Activated naive CD8-positive, alpha-beta T cell treated with anti-CD3 and anti-CD28 coated beads for 36 hours (primary cell): ENCODE results near the gene NGEF. TPM values are rescaled to one million over a fixed set of nuclear protein-coding genes. Genes with fewer than 3 reads are reported as not detected.
"Not testable (repeated sequence)": the region's sequence is repeated elsewhere in the genome, so short reads cannot be mapped to it uniquely, and the experiment has no call there.

Source experiments
- DNase-seq: peaks from one replicate; pipeline ENCODE4 v3.0.0; 2021
- H3K27ac Mint-ChIP-seq: one replicate; pipeline ENCODE4 v1.8.0; 2022; ENCODE audit warnings: mild to moderate bottlenecking, moderate library complexity, mixed read lengths
- H3K27me3 Mint-ChIP-seq: one replicate; pipeline ENCODE4 v1.8.0; 2022; ENCODE audit warnings: mild to moderate bottlenecking, mixed read lengths
- H3K36me3 Mint-ChIP-seq: one replicate; pipeline ENCODE4 v1.8.0; 2021; ENCODE audit warnings: mild to moderate bottlenecking, mixed read lengths
- H3K4me1 Mint-ChIP-seq: one replicate; pipeline ENCODE4 v1.8.0; 2021; ENCODE audit warnings: mixed read lengths
- H3K4me3 Mint-ChIP-seq: one replicate; pipeline ENCODE4 v1.8.0; 2022; ENCODE audit warnings: mild to moderate bottlenecking, moderate library complexity, mixed read lengths
- H3K9me3 Mint-ChIP-seq: one replicate; pipeline ENCODE4 v1.8.0; 2022; ENCODE audit warnings: mixed read lengths
- total RNA-seq, 2 experiments: library from RNA; stranded (reverse); gene quantifications; one replicate each; pipeline ENCODE4 v1.2.3, GENCODE V29; 2021

The NGEF gene, protein sequence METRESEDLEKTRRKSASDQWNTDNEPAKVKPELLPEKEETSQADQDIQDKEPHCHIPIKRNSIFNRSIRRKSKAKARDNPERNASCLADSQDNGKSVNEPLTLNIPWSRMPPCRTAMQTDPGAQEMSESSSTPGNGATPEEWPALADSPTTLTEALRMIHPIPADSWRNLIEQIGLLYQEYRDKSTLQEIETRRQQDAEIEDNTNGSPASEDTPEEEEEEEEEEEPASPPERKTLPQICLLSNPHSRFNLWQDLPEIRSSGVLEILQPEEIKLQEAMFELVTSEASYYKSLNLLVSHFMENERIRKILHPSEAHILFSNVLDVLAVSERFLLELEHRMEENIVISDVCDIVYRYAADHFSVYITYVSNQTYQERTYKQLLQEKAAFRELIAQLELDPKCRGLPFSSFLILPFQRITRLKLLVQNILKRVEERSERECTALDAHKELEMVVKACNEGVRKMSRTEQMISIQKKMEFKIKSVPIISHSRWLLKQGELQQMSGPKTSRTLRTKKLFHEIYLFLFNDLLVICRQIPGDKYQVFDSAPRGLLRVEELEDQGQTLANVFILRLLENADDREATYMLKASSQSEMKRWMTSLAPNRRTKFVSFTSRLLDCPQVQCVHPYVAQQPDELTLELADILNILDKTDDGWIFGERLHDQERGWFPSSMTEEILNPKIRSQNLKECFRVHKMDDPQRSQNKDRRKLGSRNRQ
- not detected for total RNA-seq

DNA sequence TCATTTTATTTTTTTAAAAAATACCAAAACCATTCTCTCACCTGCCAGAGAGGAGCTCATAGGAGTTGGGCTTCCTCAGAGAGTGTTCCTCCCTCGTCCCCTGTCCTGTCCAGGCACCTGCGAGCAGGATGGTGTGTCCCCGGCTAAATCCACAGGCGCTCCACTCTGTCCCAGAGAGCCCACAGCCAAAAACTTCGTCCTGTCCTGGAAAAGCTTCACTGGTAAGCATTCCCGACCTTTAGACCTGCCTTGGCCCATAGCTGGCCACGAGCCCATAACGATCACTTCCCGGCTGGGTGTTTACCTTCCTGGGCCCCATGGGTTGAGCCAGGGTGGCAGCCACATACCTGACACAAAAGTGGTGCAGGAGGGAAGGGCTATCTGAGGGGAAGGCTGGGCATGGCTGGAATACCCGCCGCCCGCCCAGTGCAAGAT lies at the start of gene NGEF:
TSS of gene NGEF (minus strand) at position 230 of the 435 bp plus-strand sequence. CDS start 38,366 bp downstream, outside the sequence.
- no peak for DNase-seq
- H3K9me3 Mint-ChIP-seq = no peaks in the 10 kb centered on the region
- no peak within 1 kb of the TSS for H3K27ac Mint-ChIP-seq
- H3K27me3 Mint-ChIP-seq = no peaks in the 10 kb centered on the region
- peaks cover 2% of the 10 kb centered on the region for H3K4me1 Mint-ChIP-seq
- H3K4me3 Mint-ChIP-seq = no peak within 1 kb of the TSS
- no peaks in the 10 kb centered on the region for H3K36me3 Mint-ChIP-seq

DNA sequence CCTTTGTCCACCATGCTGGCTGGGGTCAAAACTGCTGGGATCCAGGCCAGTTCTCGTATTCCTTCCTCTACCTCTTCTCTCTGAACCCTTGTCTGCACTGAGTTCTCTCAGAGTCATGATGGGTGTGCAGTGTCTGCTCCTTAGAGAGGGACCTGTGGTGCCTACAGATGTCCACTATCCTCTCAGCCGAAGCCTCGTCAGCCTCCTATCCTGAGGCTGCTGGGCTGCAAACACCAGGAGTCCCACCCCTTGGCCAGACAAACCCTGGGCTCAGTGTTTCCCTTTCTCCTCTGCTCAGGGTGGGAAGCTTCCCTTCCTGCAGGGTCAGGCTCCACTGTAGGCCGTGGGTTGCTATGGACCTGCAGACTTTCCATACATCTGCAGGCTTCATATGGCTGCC lies 49.4 kb upstream of the NGEF start:
- Mint-ChIP-seq H3K27ac (peak overlapping the region; percentile 98), H3K9me3 (no peaks in the 10 kb centered on the region), H3K36me3 (peaks cover 26% of the 10 kb centered on the region), H3K4me1 (peaks cover 42% of the 10 kb centered on the region), H3K4me3 (peak overlapping the region; percentile 97), H3K27me3 (no peaks in the 10 kb centered on the region)
- DNase-seq = no peak

DNA sequence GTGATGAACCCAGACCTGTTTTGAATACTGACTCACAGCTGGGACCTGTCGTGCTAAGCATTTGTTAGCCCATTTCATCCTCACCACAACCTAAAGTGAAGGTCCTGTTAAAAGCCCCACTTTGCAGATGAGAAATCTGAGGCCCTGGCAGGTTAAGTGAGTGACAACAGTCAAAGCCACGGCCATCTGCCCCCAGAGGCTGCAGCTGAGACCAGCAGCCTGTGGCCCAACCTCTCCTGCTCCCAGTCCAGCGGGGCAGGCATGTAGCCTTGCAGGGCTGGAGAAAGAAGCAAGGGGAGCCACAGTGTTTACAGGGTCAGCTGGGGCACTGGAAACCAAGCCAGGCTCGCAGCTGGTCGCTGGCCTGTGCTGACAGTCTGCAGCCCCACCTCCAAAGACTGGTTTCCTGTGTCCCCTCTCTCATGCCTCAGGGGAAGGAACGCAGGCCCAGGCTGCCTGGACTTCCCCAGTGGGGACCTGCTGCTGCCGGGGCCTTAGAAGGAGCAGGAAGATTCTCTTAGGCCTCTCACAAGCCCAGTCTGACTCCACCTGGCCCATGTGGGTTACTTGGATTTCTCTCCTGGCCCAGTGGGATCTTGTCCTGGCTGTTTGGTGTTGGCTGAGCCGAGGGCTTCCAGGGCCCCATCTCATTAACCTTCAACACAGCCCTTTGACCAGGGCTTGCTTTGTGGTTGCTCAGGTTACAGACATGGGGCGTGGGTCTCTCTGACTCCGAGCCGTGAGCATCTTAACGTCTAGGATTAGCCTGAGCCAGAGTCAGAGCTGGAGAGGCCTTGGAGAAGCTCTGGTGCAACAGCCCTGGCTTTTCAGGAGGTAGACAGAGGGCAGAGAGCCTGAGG lies 48.8 kb upstream of the NGEF start:
- Mint-ChIP-seq H3K27me3 (no peaks in the 10 kb centered on the region), H3K36me3 (peaks cover 19% of the 10 kb centered on the region), H3K9me3 (no peaks in the 10 kb centered on the region), H3K4me3 (peak overlapping the region; percentile 97), H3K27ac (peak overlapping the region; percentile 98), H3K4me1 (peaks cover 37% of the 10 kb centered on the region)
- DNase-seq = peak; percentile 55

DNA sequence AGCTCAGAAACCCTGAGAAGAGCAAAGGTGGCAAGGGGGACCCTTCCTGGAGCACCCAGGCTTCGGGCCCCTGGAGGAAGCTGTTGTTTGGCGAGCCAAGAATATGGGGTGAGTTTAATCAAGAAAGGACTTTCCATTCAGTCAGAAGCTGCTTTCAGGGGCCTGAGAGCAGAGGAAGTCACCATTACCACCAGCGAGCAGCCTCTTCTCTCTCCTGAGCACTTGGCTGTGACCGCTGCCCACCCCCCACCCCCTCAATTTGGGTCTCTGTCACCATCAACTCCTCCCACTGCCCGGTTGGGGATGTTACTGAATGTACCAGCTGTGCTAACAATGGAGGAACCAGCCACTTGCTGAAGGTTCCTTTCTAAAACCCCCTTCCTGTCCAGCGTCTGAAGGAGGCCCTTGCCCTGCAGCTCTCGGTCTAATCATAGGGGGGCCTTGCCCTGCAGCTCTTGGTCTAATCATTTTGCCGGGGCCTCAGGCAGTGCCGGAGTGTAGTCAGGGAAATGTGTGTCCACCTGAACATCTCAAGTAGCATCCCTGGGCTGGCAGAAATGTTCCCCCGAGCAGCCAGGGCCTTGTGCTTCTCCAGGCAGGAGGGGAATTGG lies 48.0 kb upstream of the NGEF start:
- Mint-ChIP-seq H3K4me1 (peaks cover 32% of the 10 kb centered on the region), H3K4me3 (peak overlapping the region; percentile 97), H3K9me3 (no peaks in the 10 kb centered on the region), H3K27ac (peak overlapping the region; percentile 98), H3K36me3 (peaks cover 14% of the 10 kb centered on the region), H3K27me3 (no peaks in the 10 kb centered on the region)
- DNase-seq = peak; percentile 50

DNA sequence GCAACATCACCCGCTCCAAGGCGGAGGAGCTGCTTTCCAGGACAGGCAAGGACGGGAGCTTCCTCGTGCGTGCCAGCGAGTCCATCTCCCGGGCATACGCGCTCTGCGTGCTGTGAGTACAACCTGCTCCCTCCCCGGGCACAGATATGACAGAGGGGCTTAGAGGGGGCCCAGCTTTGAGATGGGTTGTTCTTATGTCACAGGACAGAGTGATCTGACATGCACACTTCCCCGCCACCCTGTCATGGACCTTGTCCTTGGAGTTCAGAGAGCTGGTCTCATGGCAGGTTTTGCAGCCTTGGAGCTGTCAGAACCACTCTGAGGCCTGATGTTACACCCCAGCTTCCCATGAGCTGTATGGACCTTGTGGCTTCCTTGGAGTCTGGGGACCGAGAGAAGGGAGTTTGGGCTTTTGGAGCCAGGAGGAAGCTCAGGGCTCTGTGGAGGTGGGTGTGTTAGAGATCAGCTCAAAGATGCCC lies 47.5 kb upstream of the NGEF start:
- Mint-ChIP-seq H3K36me3 (peaks cover 12% of the 10 kb centered on the region), H3K27me3 (no peaks in the 10 kb centered on the region), H3K9me3 (no peaks in the 10 kb centered on the region), H3K4me1 (peaks cover 31% of the 10 kb centered on the region), H3K27ac (peak overlapping the region; percentile 98), H3K4me3 (peak overlapping the region; percentile 97)
- DNase-seq = no peak

DNA sequence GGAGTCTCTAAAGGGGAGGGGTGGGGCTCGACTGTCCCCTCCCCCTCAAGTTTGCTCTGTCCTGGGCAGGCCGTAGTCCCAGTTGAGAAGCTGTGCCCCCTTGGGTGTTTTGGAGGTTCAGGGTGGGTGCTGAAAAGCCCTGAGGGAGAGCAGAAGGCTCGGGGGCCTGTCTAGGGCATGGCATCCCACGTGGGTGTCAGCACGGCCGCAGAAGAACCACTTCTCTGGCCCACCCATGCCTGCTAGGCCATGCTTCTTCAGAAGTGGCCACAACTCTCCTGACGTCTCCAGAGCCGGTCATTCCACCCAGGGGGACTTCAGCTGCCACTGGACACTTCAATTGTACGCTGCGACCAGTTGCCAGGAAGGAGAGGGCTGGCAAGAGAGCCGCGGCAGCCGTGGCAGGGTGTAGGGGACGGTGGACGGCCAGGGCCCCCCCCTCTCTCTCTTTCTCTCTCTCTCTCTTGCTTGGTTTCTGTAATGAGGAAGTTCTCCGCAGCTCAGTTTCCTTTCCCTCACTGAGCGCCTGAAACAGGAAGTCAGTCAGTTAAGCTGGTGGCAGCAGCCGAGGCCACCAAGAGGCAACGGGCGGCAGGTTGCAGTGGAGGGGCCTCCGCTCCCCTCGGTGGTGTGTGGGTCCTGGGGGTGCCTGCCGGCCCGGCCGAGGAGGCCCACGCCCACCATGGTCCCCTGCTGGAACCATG lies 46.9 kb upstream of the NGEF start, which contains the start of gene INPP5D:
TSS of gene INPP5D (plus strand) at position 546 of the 704 bp plus-strand sequence. CDS start at position 683, 137 bp downstream.
- H3K4me1 Mint-ChIP-seq = peaks cover 29% of the 10 kb centered on the region
- DNase-seq = peak; percentile 77
- no peaks in the 10 kb centered on the region for H3K27me3 Mint-ChIP-seq
- peak within 1 kb of the TSS; percentile 97 for H3K4me3 Mint-ChIP-seq
- H3K27ac Mint-ChIP-seq = peak within 1 kb of the TSS; percentile 98
- H3K36me3 Mint-ChIP-seq = peaks cover 9% of the 10 kb centered on the region
- H3K9me3 Mint-ChIP-seq = no peaks in the 10 kb centered on the region

DNA sequence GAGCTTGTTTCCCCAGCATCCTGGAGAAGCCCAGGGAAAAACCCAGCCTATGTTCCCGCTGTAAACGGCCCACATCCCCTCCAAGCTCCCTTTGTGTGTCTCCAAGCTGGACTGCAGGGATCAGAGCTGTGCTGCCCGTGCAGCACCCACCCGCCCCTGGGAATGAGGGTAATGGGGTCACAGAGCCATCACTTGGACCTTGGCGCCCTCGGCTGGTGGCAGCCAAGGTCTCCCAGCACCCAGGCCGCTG lies 46.4 kb upstream of the NGEF start:
- Mint-ChIP-seq H3K9me3 (no peaks in the 10 kb centered on the region), H3K4me3 (peak overlapping the region; percentile 97), H3K36me3 (peaks cover 9% of the 10 kb centered on the region), H3K27me3 (no peaks in the 10 kb centered on the region), H3K4me1 (peaks cover 24% of the 10 kb centered on the region), H3K27ac (peak overlapping the region; percentile 98)
- no peak for DNase-seq

DNA sequence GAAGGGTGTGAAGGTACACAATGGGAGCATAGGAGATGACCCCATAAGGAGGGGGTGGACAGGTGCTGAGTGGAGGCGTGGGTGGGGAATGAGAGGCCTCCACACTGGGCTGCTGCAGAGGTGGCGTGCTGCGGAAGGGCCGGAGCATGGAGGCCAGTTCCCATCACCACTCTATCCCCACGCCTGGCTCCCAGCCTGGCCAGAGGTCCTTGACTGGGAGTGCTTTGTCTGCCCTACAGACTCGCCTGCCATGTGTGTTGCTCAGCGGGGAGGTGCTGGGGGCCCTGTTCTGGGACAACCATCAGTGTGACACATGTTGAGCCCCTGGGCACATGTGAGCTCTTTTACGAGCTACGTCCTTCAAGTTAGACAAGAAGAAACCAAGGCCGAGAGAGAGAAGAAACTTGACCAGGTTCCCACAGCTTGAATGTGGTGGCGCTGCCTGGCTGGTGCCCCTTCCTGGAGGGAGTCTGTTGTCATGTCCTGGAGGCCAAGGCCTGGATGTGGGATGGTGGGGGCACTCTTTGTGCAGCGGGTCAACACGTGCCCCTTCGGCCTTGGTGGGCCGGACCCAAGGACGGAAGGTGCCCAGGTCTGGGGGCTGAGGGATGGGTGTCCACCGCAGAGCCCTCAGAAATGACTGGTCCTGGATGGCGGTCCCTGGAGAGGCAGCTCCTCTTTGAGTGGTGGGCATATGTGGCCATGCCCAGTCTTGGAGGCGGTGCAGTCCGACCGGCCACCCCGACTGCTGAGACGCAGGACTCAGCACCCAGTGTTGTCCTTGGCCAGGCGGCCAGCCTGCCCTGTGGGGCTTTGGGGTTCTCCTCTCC lies 45.9 kb upstream of the NGEF start:
- peak overlapping the region; percentile 98 for H3K27ac Mint-ChIP-seq
- H3K4me3 Mint-ChIP-seq = peak overlapping the region; percentile 36
- peaks cover 3% of the 10 kb centered on the region for H3K27me3 Mint-ChIP-seq
- peaks cover 9% of the 10 kb centered on the region for H3K36me3 Mint-ChIP-seq
- DNase-seq = no peak
- peaks cover 23% of the 10 kb centered on the region for H3K4me1 Mint-ChIP-seq
- no peaks in the 10 kb centered on the region for H3K9me3 Mint-ChIP-seq

DNA sequence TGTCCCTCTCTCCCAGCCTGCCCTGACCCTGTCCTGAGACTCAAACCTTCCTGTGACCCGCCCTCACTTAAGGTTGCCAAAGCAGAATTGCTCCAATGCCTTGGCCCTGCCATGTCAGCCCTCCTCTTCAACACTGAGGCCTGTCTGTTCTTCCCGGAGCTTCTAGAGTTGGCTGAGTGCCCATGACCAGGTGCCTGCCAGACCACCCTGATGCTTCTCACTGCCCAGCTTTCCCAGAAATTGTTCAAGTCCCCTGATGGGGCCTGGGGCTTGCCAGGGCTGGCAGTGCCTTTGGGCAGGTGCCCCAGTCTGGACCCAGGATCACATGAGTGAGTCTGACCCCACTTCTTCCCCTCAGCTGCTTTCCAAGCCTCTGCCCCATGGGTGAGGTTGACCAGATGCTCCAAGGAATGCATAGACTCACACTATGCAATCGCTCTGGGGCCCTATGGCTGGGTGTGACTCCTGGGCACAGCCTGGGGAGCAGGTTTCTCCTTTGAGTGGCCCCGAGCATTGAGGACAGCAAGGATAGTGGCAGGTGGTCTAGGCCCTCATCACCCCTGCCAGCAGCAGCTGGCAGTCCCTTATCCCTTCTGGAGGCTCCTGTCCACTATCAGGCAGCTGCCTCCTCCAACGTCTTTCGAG lies 44.0 kb upstream of the NGEF start:
- no peak for DNase-seq
- Mint-ChIP-seq H3K27me3 (peaks cover 6% of the 10 kb centered on the region), H3K27ac (no peak overlapping the region)

DNA sequence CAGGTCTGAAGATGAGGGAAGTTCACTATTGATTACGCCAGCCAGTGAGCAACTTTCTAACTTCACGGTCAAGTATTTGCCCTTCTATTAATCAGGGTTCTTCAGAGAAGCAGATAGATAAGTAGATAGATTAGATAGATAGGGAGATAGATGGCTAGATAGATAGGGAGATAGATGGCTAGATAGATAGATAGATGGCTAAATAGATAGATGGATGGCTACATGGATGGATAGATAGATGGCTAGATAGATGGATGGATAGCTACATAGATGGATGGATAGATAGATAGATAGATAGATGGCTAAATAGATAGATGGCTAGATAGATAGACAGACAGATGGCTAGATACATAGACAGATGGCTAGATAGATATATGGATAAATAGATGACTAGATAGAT lies 42.3 kb upstream of the NGEF start:
- Mint-ChIP-seq H3K27me3 (peaks cover 6% of the 10 kb centered on the region), H3K9me3 (no peaks in the 10 kb centered on the region), H3K36me3 (no peaks in the 10 kb centered on the region), H3K4me1 (peaks cover 4% of the 10 kb centered on the region), H3K27ac (no peak overlapping the region), H3K4me3 (no peak overlapping the region)
- no peak for DNase-seq

More for the DNA sequence above, 44.0 kb upstream of the NGEF start:
- Mint-ChIP-seq H3K9me3 (no peaks in the 10 kb centered on the region), H3K36me3 (peaks cover 2% of the 10 kb centered on the region), H3K4me3 (no peak overlapping the region), H3K4me1 (peaks cover 9% of the 10 kb centered on the region)

DNA sequence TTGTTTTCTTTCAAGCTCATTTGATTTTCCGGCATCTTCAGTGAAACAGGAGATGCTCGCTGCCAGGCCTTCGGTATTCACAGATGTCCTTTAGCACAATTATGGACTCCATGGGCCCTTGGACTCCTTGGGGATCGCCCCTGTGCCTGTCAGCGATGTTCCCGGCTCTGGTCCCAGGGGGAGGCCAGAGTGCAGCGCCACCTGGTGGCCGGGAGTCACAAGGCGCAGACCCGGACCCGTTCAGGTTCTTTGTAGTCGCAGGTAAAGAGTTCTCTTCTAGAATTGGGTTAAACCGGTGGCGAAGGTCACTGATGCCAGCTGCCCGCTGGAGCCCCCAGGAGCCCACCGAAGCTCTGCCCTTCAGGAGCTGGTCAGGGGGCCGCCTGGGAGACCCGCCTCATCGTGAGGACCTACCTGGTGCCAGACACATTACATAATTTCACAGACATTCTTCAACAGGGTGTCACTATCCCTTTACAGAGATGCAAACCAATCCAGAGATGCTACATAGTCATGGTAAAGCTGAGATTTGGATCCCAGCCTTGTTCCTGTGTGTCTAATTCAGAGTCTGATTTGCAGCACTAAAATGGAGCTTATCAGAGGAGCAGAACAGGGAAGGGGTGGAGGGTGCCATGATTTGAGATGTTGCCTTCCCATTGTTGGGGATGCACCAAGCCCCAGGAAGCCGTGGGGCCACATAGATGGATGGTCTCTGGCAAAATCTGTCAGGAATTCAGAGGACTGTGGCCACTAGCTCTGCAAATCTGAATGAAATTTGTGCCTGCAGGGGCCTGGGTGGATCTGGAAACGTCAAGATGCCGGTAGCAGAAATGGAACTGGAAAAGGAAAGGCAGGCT lies 41.1 kb upstream of the NGEF start:
- Mint-ChIP-seq H3K27ac (no peak overlapping the region), H3K4me3 (no peak overlapping the region), H3K36me3 (no peaks in the 10 kb centered on the region), H3K9me3 (no peaks in the 10 kb centered on the region), H3K4me1 (peaks cover 6% of the 10 kb centered on the region), H3K27me3 (peaks cover 6% of the 10 kb centered on the region)
- DNase-seq = peak; percentile 65

DNA sequence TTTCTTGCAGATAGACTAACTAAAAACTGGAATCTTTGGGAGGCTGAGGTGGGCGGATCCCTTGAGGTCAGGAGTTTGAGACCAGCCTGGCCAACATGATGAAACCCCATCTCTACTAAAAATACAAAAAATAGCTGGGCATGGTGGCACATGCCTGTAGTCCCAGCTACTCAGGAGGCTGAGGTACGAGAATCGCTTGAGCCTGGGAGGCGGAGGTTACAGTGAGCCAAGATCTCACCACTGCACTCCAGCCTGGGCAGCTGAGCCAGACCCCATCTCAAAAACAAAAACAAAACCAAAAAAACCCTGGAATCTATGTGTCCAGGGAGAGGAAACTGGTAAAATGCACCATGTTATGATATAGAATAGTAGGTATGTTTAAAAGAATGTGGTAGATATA lies 39.5 kb upstream of the NGEF start:
- DNase-seq, H3K36me3 Mint-ChIP-seq, H3K4me1 Mint-ChIP-seq, H3K9me3 Mint-ChIP-seq, H3K4me3 Mint-ChIP-seq, H3K27ac Mint-ChIP-seq, H3K27me3 Mint-ChIP-seq: not testable (repeated sequence)
